ENCODE results near the gene TMEM212. TPM values are rescaled to one million over a fixed set of nuclear protein-coding genes. Genes with fewer than 3 reads are reported as not detected.

Gene TMEM212
- total RNA-seq, 2 experiments from 2014 or later, result not detected

- Histone ChIP-seq H3K27me3 (ENCODE audit: control insufficient read depth in 1 of 2, insufficient read depth in 2 of 2, low read length in 2 of 2) (no peaks in the 10 kb centered on the region), H3K27ac (ENCODE audit: low read depth in 1 of 2, low read length in 2 of 2) (no peak overlapping the region), H3K4me1 (ENCODE audit: insufficient read depth, low read length) (no peaks in the 10 kb centered on the region), H3K36me3 (ENCODE audit: insufficient read depth, low read length) (no peaks in the 10 kb centered on the region), H3K9me3 (ENCODE audit: control insufficient read depth in 1 of 2, insufficient read depth in 1 of 2, low read length in 2 of 2) (no peaks in the 10 kb centered on the region), H3K4me3 (ENCODE audit: low read length) (no peak overlapping the region)
- Mint-ChIP-seq H3K4me1 (ENCODE audit: low read depth) (no peaks in the 10 kb centered on the region), H3K4me3 (no peak overlapping the region), H3K9me3 (no peaks in the 10 kb centered on the region), H3K27ac (no peak overlapping the region), H3K36me3 (ENCODE audit: low read depth) (no peaks in the 10 kb centered on the region), H3K27me3 (peaks cover 6% of the 10 kb centered on the region)
- no peak for TF ChIP-seq CTCF (IDR thresholded peaks at IDR 0.05)
- DNase-seq, result no peak
- ChIA-PET CTCF (no interaction called here), POLR2A (no interaction called here)
- ATAC-seq (ENCODE audit: poor library complexity), result no peak
- intact Hi-C loops (cut with DNase I, micrococcal nuclease), result no loop called here
Observed at GRCh38 chr3:171863920-171864319, 20.8 kb downstream of the TMEM212 start.

- no peak for DNase-seq
- H3K9me3 ChIP-seq (ENCODE audit: control insufficient read depth in 1 of 2, insufficient read depth in 1 of 2, low read length in 2 of 2), result no peaks in the 10 kb centered on the region
- H3K36me3 Mint-ChIP-seq (ENCODE audit: low read depth), result no peaks in the 10 kb centered on the region
- H3K9me3 Mint-ChIP-seq, result no peaks in the 10 kb centered on the region
- H3K36me3 ChIP-seq (ENCODE audit: insufficient read depth, low read length), result no peaks in the 10 kb centered on the region
- intact Hi-C loops (cut with DNase I, micrococcal nuclease), result no loop called here
- peaks cover 6% of the 10 kb centered on the region for H3K27me3 Mint-ChIP-seq
- no peaks in the 10 kb centered on the region for H3K4me1 ChIP-seq (ENCODE audit: insufficient read depth, low read length)
- no peaks in the 10 kb centered on the region for H3K27me3 ChIP-seq (ENCODE audit: control insufficient read depth in 1 of 2, insufficient read depth in 2 of 2, low read length in 2 of 2)
- ATAC-seq (ENCODE audit: poor library complexity), result no peak
- H3K4me3 Mint-ChIP-seq, result no peak overlapping the region
- no peaks in the 10 kb centered on the region for H3K4me1 Mint-ChIP-seq (ENCODE audit: low read depth)
- CTCF ChIA-PET, result no interaction called here
- TF ChIP-seq CTCF (IDR thresholded peaks at IDR 0.05), result no peak
- H3K27ac ChIP-seq (ENCODE audit: low read depth in 1 of 2, low read length in 2 of 2), result no peak overlapping the region
- no peak overlapping the region for H3K4me3 ChIP-seq (ENCODE audit: low read length)
- POLR2A ChIA-PET, result interaction anchor here (1.2 kb wide), 1 partner anchor 24 kb away, joined by 3 read pairs; no protein-coding TSS in a partner anchor
- no peak overlapping the region for H3K27ac Mint-ChIP-seq
Observed at GRCh38 chr3:171865191-171865865, 22.2 kb downstream of the TMEM212 start.

GRCh38 chr3:171867981-171868380, 24.8 kb downstream of the TMEM212 start:
- H3K27me3 Mint-ChIP-seq, result peaks cover 6% of the 10 kb centered on the region

More at GRCh38 chr3:171867981-171868380, 24.8 kb downstream of the TMEM212 start:
- Mint-ChIP-seq H3K9me3 (no peaks in the 10 kb centered on the region), H3K36me3 (ENCODE audit: low read depth) (no peaks in the 10 kb centered on the region), H3K4me1 (ENCODE audit: low read depth) (no peaks in the 10 kb centered on the region), H3K27ac (no peak overlapping the region), H3K4me3 (no peak overlapping the region)
- ATAC-seq (ENCODE audit: poor library complexity) (no peak), DNase-seq (peak in 1 of 14 experiments; percentile 11)
- Histone ChIP-seq H3K4me3 (ENCODE audit: low read length) (no peak overlapping the region), H3K27me3 (ENCODE audit: control insufficient read depth in 1 of 2, insufficient read depth in 2 of 2, low read length in 2 of 2) (no peaks in the 10 kb centered on the region), H3K4me1 (ENCODE audit: insufficient read depth, low read length) (no peaks in the 10 kb centered on the region), H3K36me3 (ENCODE audit: insufficient read depth, low read length) (no peaks in the 10 kb centered on the region), H3K9me3 (ENCODE audit: control insufficient read depth in 1 of 2, insufficient read depth in 1 of 2, low read length in 2 of 2) (no peaks in the 10 kb centered on the region), H3K27ac (ENCODE audit: low read depth in 1 of 2, low read length in 2 of 2) (no peak overlapping the region)
- ChIA-PET POLR2A (no interaction called here), CTCF (interaction anchor here (1.4 kb wide), 1 partner anchor 13 kb away, joined by 3 read pairs; no protein-coding TSS in a partner anchor)
- intact Hi-C loops (cut with DNase I, micrococcal nuclease), result no loop called here
- no peak for TF ChIP-seq CTCF (IDR thresholded peaks at IDR 0.05)

Measured in CD4-positive, alpha-beta T cell (primary cell).